Parathyroid adenoma (tissue), 2 donors: ENCODE measurements around the gene USP7.

Source experiments
- H2AFZ ChIP-seq: fragments of 300-600 bp; sonication (generic); one replicate; pipeline ENCODE4 v1.7.0; 2017; ENCODE audit warnings: antibody characterized with exemption, mild to moderate bottlenecking
- H3K27ac ChIP-seq: fragments of 300-600 bp; sonication (generic); one replicate; pipeline ENCODE4 v1.7.0; 2017
- H3K27me3 ChIP-seq: fragments of 300-600 bp; sonication (generic); one replicate; pipeline ENCODE4 v1.7.0; 2017; ENCODE audit warnings: low read length; ENCODE audit not compliant: control insufficient read depth, insufficient read depth
- H3K36me3 ChIP-seq: fragments of 300-600 bp; sonication (generic); one replicate; pipeline ENCODE4 v1.7.0; 2017; ENCODE audit warnings: low read length; ENCODE audit not compliant: control insufficient read depth, insufficient read depth
- H3K4me1 ChIP-seq: fragments of 300-600 bp; sonication (generic); one replicate; pipeline ENCODE4 v1.7.0; 2017; ENCODE audit warnings: control low read depth
- H3K4me2 ChIP-seq: fragments of 300-600 bp; sonication (generic); one replicate; pipeline ENCODE4 v1.7.0; 2017; ENCODE audit warnings: low read length
- H3K4me3 ChIP-seq: fragments of 300-600 bp; sonication (generic); one replicate; pipeline ENCODE4 v1.7.0; 2017; ENCODE audit warnings: low read depth, low read length
- H3K79me2 ChIP-seq: fragments of 300-600 bp; sonication (generic); one replicate; pipeline ENCODE4 v1.7.0; 2017; ENCODE audit warnings: control low read depth
- H3K9ac ChIP-seq: fragments of 300-600 bp; sonication (generic); one replicate; pipeline ENCODE4 v1.7.0; 2017; ENCODE audit warnings: mild to moderate bottlenecking
- H3K9me3 ChIP-seq: fragments of 300-600 bp; sonication (generic); one replicate; pipeline ENCODE4 v1.7.0; 2017; ENCODE audit warnings: low read length; ENCODE audit not compliant: control insufficient read depth
- TF ChIP-seq, protein P1 (sequence below): fragments of 300-600 bp; sonication (generic); IDR thresholded peaks from one replicate; pipeline ENCODE4 v1.7.0; 2017; ENCODE audit warnings: antibody characterized with exemption, mild to moderate bottlenecking
- donor health status: primary hyperparathyroidism.

Gene USP7

DNA sequence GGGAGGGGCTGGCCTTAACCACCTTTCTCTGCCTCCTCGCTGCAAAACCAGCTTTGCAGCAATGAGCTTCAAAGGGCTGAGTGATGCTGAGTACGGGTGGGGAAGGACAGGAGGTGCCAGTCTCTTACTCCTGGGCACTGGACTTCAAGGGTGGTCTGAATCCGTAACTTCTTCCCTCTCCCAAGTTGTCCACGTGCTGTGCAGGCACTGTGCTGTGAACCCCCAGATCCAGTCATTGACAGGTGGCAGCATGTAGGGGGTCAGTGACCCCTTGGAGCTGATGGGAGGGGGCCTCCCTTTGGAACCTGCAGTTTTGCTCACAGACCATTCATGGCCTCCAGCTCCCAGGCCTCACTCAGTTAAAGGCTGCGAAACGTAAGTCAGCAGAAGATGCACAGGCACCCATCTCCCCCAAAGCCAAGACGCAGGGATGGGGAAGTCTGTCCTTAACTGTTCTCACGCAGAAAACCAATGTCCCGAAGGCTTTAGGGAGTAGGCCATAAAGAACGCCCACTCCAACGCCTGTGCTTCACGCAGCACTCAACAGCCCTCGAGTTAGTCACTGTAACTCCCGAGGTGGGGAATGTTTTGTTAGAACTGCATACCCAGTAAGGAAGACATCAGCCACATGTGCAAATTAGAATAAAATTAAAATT is 73.7 kb downstream of the USP7 start:
- no peak overlapping the region for H3K27ac ChIP-seq
- H3K4me2 ChIP-seq: no peak overlapping the region
- H3K27me3 ChIP-seq: no peaks in the 10 kb centered on the region
- TF ChIP-seq, protein P1, sequence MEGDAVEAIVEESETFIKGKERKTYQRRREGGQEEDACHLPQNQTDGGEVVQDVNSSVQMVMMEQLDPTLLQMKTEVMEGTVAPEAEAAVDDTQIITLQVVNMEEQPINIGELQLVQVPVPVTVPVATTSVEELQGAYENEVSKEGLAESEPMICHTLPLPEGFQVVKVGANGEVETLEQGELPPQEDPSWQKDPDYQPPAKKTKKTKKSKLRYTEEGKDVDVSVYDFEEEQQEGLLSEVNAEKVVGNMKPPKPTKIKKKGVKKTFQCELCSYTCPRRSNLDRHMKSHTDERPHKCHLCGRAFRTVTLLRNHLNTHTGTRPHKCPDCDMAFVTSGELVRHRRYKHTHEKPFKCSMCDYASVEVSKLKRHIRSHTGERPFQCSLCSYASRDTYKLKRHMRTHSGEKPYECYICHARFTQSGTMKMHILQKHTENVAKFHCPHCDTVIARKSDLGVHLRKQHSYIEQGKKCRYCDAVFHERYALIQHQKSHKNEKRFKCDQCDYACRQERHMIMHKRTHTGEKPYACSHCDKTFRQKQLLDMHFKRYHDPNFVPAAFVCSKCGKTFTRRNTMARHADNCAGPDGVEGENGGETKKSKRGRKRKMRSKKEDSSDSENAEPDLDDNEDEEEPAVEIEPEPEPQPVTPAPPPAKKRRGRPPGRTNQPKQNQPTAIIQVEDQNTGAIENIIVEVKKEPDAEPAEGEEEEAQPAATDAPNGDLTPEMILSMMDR: no peak
- no peaks in the 10 kb centered on the region for H3K4me1 ChIP-seq
- no peaks in the 10 kb centered on the region for H3K9me3 ChIP-seq
- no peak overlapping the region for H2AFZ ChIP-seq
- H3K36me3 ChIP-seq: no peaks in the 10 kb centered on the region
- no peak overlapping the region for H3K9ac ChIP-seq
- no peaks in the 10 kb centered on the region for H3K79me2 ChIP-seq
- H3K4me3 ChIP-seq: no peak overlapping the region

DNA sequence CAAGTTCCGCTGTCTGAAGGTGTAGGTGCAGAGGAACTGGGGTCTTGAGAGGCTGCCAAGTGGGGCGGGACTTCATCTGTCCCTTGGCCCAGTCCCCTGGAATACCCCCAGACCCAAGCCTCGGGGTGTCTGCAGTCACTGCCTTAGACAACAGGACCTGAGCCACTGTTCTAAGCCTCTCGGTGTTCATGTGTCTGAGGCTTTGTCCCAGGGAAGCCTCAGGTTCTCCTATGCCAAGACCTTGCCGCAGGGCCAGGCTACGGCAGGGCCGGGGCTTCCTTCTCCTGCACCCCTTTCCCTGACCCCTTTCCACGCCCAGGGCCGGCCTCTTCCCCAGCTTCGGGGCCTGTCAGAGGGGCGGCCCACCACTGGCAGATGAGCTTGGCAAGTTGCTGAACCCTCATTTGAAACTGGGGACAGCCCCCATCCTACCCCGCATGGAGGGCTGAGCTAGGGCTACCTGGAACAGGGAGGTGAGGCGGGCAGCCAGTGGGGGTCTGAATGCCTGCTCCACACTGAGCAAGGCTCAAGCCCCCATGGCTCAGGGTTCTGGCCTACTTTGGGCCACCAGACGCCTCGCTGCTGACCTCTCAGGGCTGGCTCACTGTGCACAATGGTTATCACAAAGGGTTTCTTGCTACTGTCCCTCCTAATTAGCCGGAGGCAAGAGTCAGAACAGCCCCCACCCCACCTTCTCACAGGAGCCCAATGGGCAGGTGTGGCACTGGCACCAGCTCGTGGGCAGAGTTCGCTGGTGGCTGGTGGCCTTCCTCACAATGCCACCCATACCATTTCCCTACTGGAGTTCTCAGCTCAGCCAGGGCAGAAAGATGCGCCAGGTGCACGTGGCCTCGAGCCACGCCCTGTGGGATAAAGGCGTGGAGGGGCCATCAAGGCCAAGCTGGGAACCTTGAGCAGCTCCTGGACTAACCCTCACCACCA is 74.5 kb downstream of the USP7 start:
- no peaks in the 10 kb centered on the region for H3K4me1 ChIP-seq
- H3K9me3 ChIP-seq: no peaks in the 10 kb centered on the region
- TF ChIP-seq, protein P1: no peak
- no peaks in the 10 kb centered on the region for H3K27me3 ChIP-seq
- no peak overlapping the region for H3K4me3 ChIP-seq
- H3K79me2 ChIP-seq: no peaks in the 10 kb centered on the region
- no peak overlapping the region for H3K27ac ChIP-seq
- no peaks in the 10 kb centered on the region for H3K36me3 ChIP-seq
- H3K4me2 ChIP-seq: no peak overlapping the region
- no peak overlapping the region for H3K9ac ChIP-seq
- H2AFZ ChIP-seq: no peak overlapping the region

DNA sequence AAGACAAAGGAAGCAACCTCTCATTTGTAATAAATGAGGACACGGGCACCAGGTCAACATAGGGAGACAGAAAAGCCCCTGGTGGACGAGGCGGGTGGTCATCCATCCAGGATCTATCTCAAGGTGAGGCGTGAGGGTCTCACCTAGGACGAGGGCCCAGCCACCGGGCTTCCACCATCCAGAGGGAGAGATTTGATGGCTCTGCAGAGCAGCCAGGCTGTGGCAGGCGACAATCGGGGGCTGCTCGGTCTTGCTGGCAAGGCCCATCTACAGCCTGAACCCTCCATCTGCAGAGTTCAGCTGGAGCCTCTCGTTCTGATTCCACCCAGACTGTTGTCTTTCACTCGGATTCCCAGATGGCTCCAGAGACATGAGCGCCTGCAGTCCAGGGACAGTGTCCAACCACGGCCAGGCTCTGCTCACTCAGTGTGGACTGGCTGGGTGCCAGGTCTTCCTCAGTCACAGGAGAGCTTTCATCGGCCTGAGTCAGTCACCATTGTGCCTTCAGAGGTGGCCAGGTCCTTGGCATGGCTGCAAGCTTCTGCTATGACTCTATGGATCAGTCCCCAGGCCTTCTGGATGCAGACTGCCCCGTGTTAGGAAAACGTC is 75.7 kb downstream of the USP7 start:
- TF ChIP-seq, protein P1: no peak
- H3K4me3 ChIP-seq: no peak overlapping the region
- H3K36me3 ChIP-seq: no peaks in the 10 kb centered on the region
- no peaks in the 10 kb centered on the region for H3K27me3 ChIP-seq
- H3K27ac ChIP-seq: no peak overlapping the region
- H3K4me2 ChIP-seq: no peak overlapping the region
- no peaks in the 10 kb centered on the region for H3K4me1 ChIP-seq
- no peak overlapping the region for H3K9ac ChIP-seq
- H3K79me2 ChIP-seq: no peaks in the 10 kb centered on the region
- H2AFZ ChIP-seq: no peak overlapping the region
- H3K9me3 ChIP-seq: no peaks in the 10 kb centered on the region

DNA sequence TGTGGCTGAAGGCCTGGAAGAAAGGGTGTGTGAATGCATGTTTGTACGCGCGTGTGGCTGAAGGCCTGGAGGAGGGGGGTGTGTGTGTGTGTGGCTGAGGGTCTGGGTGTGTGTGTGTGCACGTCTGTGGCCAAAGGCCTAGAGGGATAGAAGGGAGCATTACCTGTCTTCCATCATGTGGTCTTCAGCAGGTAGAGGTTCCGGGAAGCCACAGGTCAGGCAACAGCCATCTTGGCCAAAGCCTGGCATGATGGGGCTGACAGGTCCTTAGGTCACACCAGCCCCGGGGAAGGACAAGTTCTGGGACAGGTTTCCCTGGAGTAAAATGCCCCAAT is 76.3 kb downstream of the USP7 start:
- no peak overlapping the region for H3K9ac ChIP-seq
- no peak overlapping the region for H3K4me2 ChIP-seq
- no peaks in the 10 kb centered on the region for H3K9me3 ChIP-seq
- H3K27me3 ChIP-seq: no peaks in the 10 kb centered on the region
- no peak overlapping the region for H2AFZ ChIP-seq
- H3K4me3 ChIP-seq: no peak overlapping the region
- TF ChIP-seq, protein P1: no peak
- no peaks in the 10 kb centered on the region for H3K36me3 ChIP-seq
- H3K27ac ChIP-seq: no peak overlapping the region
- no peaks in the 10 kb centered on the region for H3K79me2 ChIP-seq
- H3K4me1 ChIP-seq: no peaks in the 10 kb centered on the region
